HCT116 (cell line): ENCODE measurements around the gene TRAF3.

ENCODE experiments used
- EGR1 ChIP-seq: IDR thresholded peaks from 2 replicates; pipeline ENCODE4 v1.6.1; 2012; ENCODE audit warnings: low read depth
- EZH2 ChIP-seq: fragments of 200-600 bp; sonication (generic); IDR thresholded peaks from 2 replicates; pipeline ENCODE4 v1.6.1; 2017; ENCODE audit warnings: antibody characterized with exemption, mixed run types
- FOSL1 ChIP-seq: IDR thresholded peaks from 2 replicates; pipeline ENCODE4 v1.6.1; 2012; ENCODE audit warnings: low read depth
- POLR2A ChIP-seq: IDR thresholded peaks from 2 replicates; pipeline ENCODE4 v1.7.0; 2011; ENCODE audit warnings: borderline replicate concordance; ENCODE audit not compliant: insufficient read depth, insufficient read length; ENCODE audit errors: extremely low read depth
- POLR2AphosphoS5 ChIP-seq: IDR thresholded peaks from 2 replicates; pipeline ENCODE4 v1.6.1; 2011; ENCODE audit warnings: mild to moderate bottlenecking, low read depth, low read length, moderate library complexity
- RAD21 ChIP-seq: IDR thresholded peaks from 2 replicates; pipeline ENCODE4 v1.6.1; 2012; ENCODE audit warnings: low read depth, mild to moderate bottlenecking
- SIN3A ChIP-seq: IDR thresholded peaks from 2 replicates; pipeline ENCODE4 v1.6.1; 2012; ENCODE audit warnings: low read depth
- SP1 ChIP-seq: IDR thresholded peaks from 2 replicates; pipeline ENCODE4 v1.6.1; 2012; ENCODE audit warnings: low read depth
- YY1 ChIP-seq: IDR thresholded peaks from 2 replicates; pipeline ENCODE4 v1.6.1; 2011; ENCODE audit warnings: low read length, low read depth, moderate library complexity, mild to moderate bottlenecking; ENCODE audit not compliant: insufficient replicate concordance; ENCODE audit errors: extremely low read depth
- ZNF274 ChIP-seq: fragments of 200-500 bp; sonication (Bioruptor generic); IDR thresholded peaks from 2 replicates; pipeline ENCODE4 v1.6.1; 2014; ENCODE audit warnings: mild to moderate bottlenecking, low read depth, low read length, inconsistent platforms
- TF ChIP-seq, protein P1 (sequence below), 3 experiments: fragments of 200-600 bp in 1 of 3; sonication (generic) in 1 of 3; IDR thresholded peaks in 2 of 3; conservative IDR thresholded peaks in 1 of 3; 2 replicates each; pipeline ENCODE4 v1.5.1; 2012 to 2017; ENCODE audit warnings: low read depth in 2 of 3, low read length in 2 of 3, antibody characterized with exemption in 1 of 3, borderline replicate concordance in 1 of 3, control low read depth in 1 of 3, mild to moderate bottlenecking in 1 of 3, mixed read lengths in 1 of 3, mixed run types in 1 of 3, moderate library complexity in 1 of 3; ENCODE audit not compliant: insufficient read depth in 1 of 3
- TF ChIP-seq, protein P2 (sequence below): IDR thresholded peaks from 2 replicates; pipeline ENCODE4 v1.6.1; 2011; ENCODE audit warnings: mild to moderate bottlenecking, low read length, moderate library complexity; ENCODE audit not compliant: insufficient replicate concordance; ENCODE audit errors: extremely low read depth
- TF ChIP-seq, protein P3 (sequence below): IDR thresholded peaks from 2 replicates; pipeline ENCODE4 v1.6.1; 2012

DNA sequence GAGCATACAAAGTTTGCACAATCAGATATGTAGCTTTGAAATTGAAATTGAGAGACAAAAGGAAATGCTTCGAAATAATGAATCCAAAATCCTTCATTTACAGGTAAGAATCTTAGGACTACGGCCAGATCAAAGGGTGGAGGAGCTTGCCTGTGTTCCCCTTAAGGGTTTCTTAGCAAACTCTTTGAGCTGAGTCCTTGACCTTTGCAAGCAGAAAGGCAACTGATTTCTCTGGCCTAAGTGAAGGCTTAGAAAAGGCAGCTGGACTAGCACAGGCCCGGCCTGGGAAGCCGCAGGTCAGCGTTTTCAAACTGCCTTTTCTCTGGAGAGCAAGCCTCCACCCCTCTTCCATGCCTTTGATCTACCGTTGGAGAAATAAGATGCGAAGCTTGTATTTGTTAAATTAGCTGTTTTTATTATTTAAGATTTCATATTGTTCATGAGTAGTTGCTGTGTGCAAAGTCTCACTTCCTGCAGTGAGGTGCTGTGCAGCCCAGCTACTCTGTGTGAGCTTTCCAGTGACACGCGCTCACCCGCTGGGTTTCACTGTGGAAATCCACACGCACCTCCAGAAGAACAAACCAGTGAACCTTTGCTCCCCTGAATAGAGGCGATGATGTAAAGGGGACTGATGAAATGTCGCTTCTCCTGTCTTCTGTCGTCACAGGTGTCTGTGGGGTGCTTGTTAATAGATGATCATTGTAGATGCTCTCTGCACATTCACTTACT lies 120.2 kb downstream of the TRAF3 start:
- TF ChIP-seq SIN3A, result no peak
- TF ChIP-seq POLR2A, result no peak
- TF ChIP-seq, protein P1, sequence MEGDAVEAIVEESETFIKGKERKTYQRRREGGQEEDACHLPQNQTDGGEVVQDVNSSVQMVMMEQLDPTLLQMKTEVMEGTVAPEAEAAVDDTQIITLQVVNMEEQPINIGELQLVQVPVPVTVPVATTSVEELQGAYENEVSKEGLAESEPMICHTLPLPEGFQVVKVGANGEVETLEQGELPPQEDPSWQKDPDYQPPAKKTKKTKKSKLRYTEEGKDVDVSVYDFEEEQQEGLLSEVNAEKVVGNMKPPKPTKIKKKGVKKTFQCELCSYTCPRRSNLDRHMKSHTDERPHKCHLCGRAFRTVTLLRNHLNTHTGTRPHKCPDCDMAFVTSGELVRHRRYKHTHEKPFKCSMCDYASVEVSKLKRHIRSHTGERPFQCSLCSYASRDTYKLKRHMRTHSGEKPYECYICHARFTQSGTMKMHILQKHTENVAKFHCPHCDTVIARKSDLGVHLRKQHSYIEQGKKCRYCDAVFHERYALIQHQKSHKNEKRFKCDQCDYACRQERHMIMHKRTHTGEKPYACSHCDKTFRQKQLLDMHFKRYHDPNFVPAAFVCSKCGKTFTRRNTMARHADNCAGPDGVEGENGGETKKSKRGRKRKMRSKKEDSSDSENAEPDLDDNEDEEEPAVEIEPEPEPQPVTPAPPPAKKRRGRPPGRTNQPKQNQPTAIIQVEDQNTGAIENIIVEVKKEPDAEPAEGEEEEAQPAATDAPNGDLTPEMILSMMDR (IDR thresholded peaks at IDR 0.05 in 2 of 3, conservative IDR thresholded peaks at IDR 0.05 in 1 of 3; ENCODE audit: borderline replicate concordance in 1 of 3, insufficient read depth in 1 of 3, low read depth in 2 of 3, low read length in 2 of 3), result no peak
- TF ChIP-seq POLR2AphosphoS5, result no peak
- TF ChIP-seq, protein P2, sequence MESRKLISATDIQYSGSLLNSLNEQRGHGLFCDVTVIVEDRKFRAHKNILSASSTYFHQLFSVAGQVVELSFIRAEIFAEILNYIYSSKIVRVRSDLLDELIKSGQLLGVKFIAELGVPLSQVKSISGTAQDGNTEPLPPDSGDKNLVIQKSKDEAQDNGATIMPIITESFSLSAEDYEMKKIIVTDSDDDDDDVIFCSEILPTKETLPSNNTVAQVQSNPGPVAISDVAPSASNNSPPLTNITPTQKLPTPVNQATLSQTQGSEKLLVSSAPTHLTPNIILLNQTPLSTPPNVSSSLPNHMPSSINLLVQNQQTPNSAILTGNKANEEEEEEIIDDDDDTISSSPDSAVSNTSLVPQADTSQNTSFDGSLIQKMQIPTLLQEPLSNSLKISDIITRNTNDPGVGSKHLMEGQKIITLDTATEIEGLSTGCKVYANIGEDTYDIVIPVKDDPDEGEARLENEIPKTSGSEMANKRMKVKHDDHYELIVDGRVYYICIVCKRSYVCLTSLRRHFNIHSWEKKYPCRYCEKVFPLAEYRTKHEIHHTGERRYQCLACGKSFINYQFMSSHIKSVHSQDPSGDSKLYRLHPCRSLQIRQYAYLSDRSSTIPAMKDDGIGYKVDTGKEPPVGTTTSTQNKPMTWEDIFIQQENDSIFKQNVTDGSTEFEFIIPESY, result no peak
- TF ChIP-seq FOSL1, result no peak
- TF ChIP-seq EGR1, result no peak
- TF ChIP-seq SP1, result no peak
- TF ChIP-seq ZNF274, result no peak
- no peak for TF ChIP-seq YY1
- TF ChIP-seq, protein P3, sequence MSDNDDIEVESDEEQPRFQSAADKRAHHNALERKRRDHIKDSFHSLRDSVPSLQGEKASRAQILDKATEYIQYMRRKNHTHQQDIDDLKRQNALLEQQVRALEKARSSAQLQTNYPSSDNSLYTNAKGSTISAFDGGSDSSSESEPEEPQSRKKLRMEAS, result no peak
- no peak for TF ChIP-seq RAD21
- no peak for TF ChIP-seq EZH2
